Measurements from ENCODE around the gene NIBAN1. TPM values are rescaled to one million over a fixed set of nuclear protein-coding genes. Genes with fewer than 3 reads are reported as not detected.

Gene NIBAN1
- total RNA-seq, 2 donors from 2014 or later: 23.7 to 58.8 TPM

GRCh38 chr1:184943998-184944397 is 30.3 kb downstream of the NIBAN1 start:
- H3K27ac Mint-ChIP-seq: no peak overlapping the region
- no peaks in the 10 kb centered on the region for H3K27me3 Mint-ChIP-seq
- H3K4me1 Mint-ChIP-seq: peaks cover 38% of the 10 kb centered on the region
- ATAC-seq (replicated peaks): no peak
- peaks cover 44% of the 10 kb centered on the region for H3K36me3 Mint-ChIP-seq (ENCODE audit: low read depth)
- H3K9me3 Mint-ChIP-seq: no peaks in the 10 kb centered on the region
- H3K4me3 Mint-ChIP-seq: no peak overlapping the region

GRCh38 chr1:184941735-184942134 is 32.6 kb downstream of the NIBAN1 start:
- peaks cover 39% of the 10 kb centered on the region for H3K36me3 Mint-ChIP-seq (ENCODE audit: low read depth)
- peak overlapping the region; percentile 86 for H3K27ac Mint-ChIP-seq
- peak overlapping the region; percentile 60 for H3K4me3 Mint-ChIP-seq
- H3K9me3 Mint-ChIP-seq: no peaks in the 10 kb centered on the region
- peaks cover 33% of the 10 kb centered on the region for H3K4me1 Mint-ChIP-seq
- peak; percentile 94 for ATAC-seq (replicated peaks)
- no peaks in the 10 kb centered on the region for H3K27me3 Mint-ChIP-seq

GRCh38 chr1:184941410-184941733 is 32.9 kb downstream of the NIBAN1 start:
- H3K4me1 Mint-ChIP-seq: peaks cover 32% of the 10 kb centered on the region
- H3K4me3 Mint-ChIP-seq: peak overlapping the region; percentile 60
- H3K27ac Mint-ChIP-seq: peak overlapping the region; percentile 86
- H3K9me3 Mint-ChIP-seq: no peaks in the 10 kb centered on the region
- ATAC-seq (replicated peaks): no peak
- H3K27me3 Mint-ChIP-seq: no peaks in the 10 kb centered on the region
- peaks cover 37% of the 10 kb centered on the region for H3K36me3 Mint-ChIP-seq (ENCODE audit: low read depth)

GRCh38 chr1:184940694-184941409 is 33.5 kb downstream of the NIBAN1 start:
- peaks cover 34% of the 10 kb centered on the region for H3K36me3 Mint-ChIP-seq (ENCODE audit: low read depth)
- H3K4me1 Mint-ChIP-seq: peaks cover 27% of the 10 kb centered on the region
- H3K27me3 Mint-ChIP-seq: no peaks in the 10 kb centered on the region
- ATAC-seq (replicated peaks): no peak
- peak overlapping the region; percentile 86 for H3K27ac Mint-ChIP-seq
- H3K9me3 Mint-ChIP-seq: no peaks in the 10 kb centered on the region
- H3K4me3 Mint-ChIP-seq: peak overlapping the region; percentile 60

GRCh38 chr1:184940226-184940625 is 34.1 kb downstream of the NIBAN1 start:
- no peaks in the 10 kb centered on the region for H3K27me3 Mint-ChIP-seq
- peak overlapping the region; percentile 86 for H3K27ac Mint-ChIP-seq
- peaks cover 33% of the 10 kb centered on the region for H3K36me3 Mint-ChIP-seq (ENCODE audit: low read depth)
- peaks cover 23% of the 10 kb centered on the region for H3K4me1 Mint-ChIP-seq
- no peak overlapping the region for H3K4me3 Mint-ChIP-seq
- no peak for ATAC-seq (replicated peaks)
- H3K9me3 Mint-ChIP-seq: no peaks in the 10 kb centered on the region

- H3K36me3 Mint-ChIP-seq (ENCODE audit: low read depth): peaks cover 27% of the 10 kb centered on the region
- ATAC-seq (replicated peaks): no peak
These were observed 36.6 kb downstream of the NIBAN1 start for GRCh38 chr1:184937729-184938128.

GRCh38 chr1:184935920-184936798 is 38.1 kb downstream of the NIBAN1 start:
- H3K4me3 Mint-ChIP-seq: no peak overlapping the region
- H3K27me3 Mint-ChIP-seq: no peaks in the 10 kb centered on the region
- H3K9me3 Mint-ChIP-seq: no peaks in the 10 kb centered on the region
- ATAC-seq (replicated peaks): no peak
- peaks cover 18% of the 10 kb centered on the region for H3K36me3 Mint-ChIP-seq (ENCODE audit: low read depth)
- H3K4me1 Mint-ChIP-seq: peaks cover 13% of the 10 kb centered on the region
- peak overlapping the region; percentile 34 for H3K27ac Mint-ChIP-seq

More at GRCh38 chr1:184937729-184938128, 36.6 kb downstream of the NIBAN1 start:
- Mint-ChIP-seq H3K4me1 (peaks cover 19% of the 10 kb centered on the region), H3K9me3 (no peaks in the 10 kb centered on the region), H3K27me3 (no peaks in the 10 kb centered on the region), H3K27ac (peak overlapping the region; percentile 23), H3K4me3 (no peak overlapping the region)

GRCh38 chr1:184933944-184934343 is 40.4 kb downstream of the NIBAN1 start:
- no peak overlapping the region for H3K27ac Mint-ChIP-seq
- no peaks in the 10 kb centered on the region for H3K27me3 Mint-ChIP-seq
- H3K4me3 Mint-ChIP-seq: no peak overlapping the region
- peaks cover 14% of the 10 kb centered on the region for H3K4me1 Mint-ChIP-seq
- H3K36me3 Mint-ChIP-seq (ENCODE audit: low read depth): peaks cover 26% of the 10 kb centered on the region
- no peaks in the 10 kb centered on the region for H3K9me3 Mint-ChIP-seq
- ATAC-seq (replicated peaks): no peak

GRCh38 chr1:184932319-184932718 is 42.0 kb downstream of the NIBAN1 start:
- H3K27me3 Mint-ChIP-seq: no peaks in the 10 kb centered on the region
- peaks cover 14% of the 10 kb centered on the region for H3K4me1 Mint-ChIP-seq
- H3K9me3 Mint-ChIP-seq: no peaks in the 10 kb centered on the region
- peaks cover 26% of the 10 kb centered on the region for H3K36me3 Mint-ChIP-seq (ENCODE audit: low read depth)
- ATAC-seq (replicated peaks): no peak
- H3K4me3 Mint-ChIP-seq: no peak overlapping the region
- no peak overlapping the region for H3K27ac Mint-ChIP-seq

GRCh38 chr1:184931566-184931965 is 42.7 kb downstream of the NIBAN1 start:
- no peak for ATAC-seq (replicated peaks)

GRCh38 chr1:184930645-184931044 is 43.7 kb downstream of the NIBAN1 start:
- peaks cover 21% of the 10 kb centered on the region for H3K36me3 Mint-ChIP-seq (ENCODE audit: low read depth)
- peak; percentile 94 for ATAC-seq (replicated peaks)

More at GRCh38 chr1:184931566-184931965, 42.7 kb downstream of the NIBAN1 start:
- peaks cover 26% of the 10 kb centered on the region for H3K36me3 Mint-ChIP-seq (ENCODE audit: low read depth)
- H3K4me1 Mint-ChIP-seq: peaks cover 14% of the 10 kb centered on the region
- no peak overlapping the region for H3K4me3 Mint-ChIP-seq
- H3K9me3 Mint-ChIP-seq: no peaks in the 10 kb centered on the region
- H3K27ac Mint-ChIP-seq: no peak overlapping the region
- H3K27me3 Mint-ChIP-seq: no peaks in the 10 kb centered on the region

GRCh38 chr1:184930232-184930631 is 44.1 kb downstream of the NIBAN1 start:
- H3K27ac Mint-ChIP-seq: peak overlapping the region; percentile 45
- H3K27me3 Mint-ChIP-seq: no peaks in the 10 kb centered on the region
- H3K4me3 Mint-ChIP-seq: peak overlapping the region; percentile 33
- H3K4me1 Mint-ChIP-seq: peaks cover 14% of the 10 kb centered on the region
- ATAC-seq (replicated peaks): no peak
- no peaks in the 10 kb centered on the region for H3K9me3 Mint-ChIP-seq
- peaks cover 20% of the 10 kb centered on the region for H3K36me3 Mint-ChIP-seq (ENCODE audit: low read depth)

More at GRCh38 chr1:184930645-184931044, 43.7 kb downstream of the NIBAN1 start:
- H3K4me3 Mint-ChIP-seq: peak overlapping the region; percentile 33
- peaks cover 14% of the 10 kb centered on the region for H3K4me1 Mint-ChIP-seq
- peak overlapping the region; percentile 45 for H3K27ac Mint-ChIP-seq
- H3K27me3 Mint-ChIP-seq: no peaks in the 10 kb centered on the region
- H3K9me3 Mint-ChIP-seq: no peaks in the 10 kb centered on the region

- Mint-ChIP-seq H3K27ac (peak overlapping the region; percentile 45), H3K27me3 (no peaks in the 10 kb centered on the region), H3K4me3 (no peak overlapping the region), H3K4me1 (peaks cover 14% of the 10 kb centered on the region), H3K36me3 (ENCODE audit: low read depth) (peaks cover 20% of the 10 kb centered on the region), H3K9me3 (no peaks in the 10 kb centered on the region)
- no peak for ATAC-seq (replicated peaks)
These were observed 44.6 kb downstream of the NIBAN1 start for GRCh38 chr1:184929711-184930202.

GRCh38 chr1:184928394-184928793 is 45.9 kb downstream of the NIBAN1 start:
- ATAC-seq (replicated peaks): no peak
- Mint-ChIP-seq H3K9me3 (peaks cover 4% of the 10 kb centered on the region), H3K27ac (no peak overlapping the region), H3K4me1 (peaks cover 14% of the 10 kb centered on the region), H3K4me3 (no peak overlapping the region), H3K36me3 (ENCODE audit: low read depth) (peaks cover 8% of the 10 kb centered on the region), H3K27me3 (no peaks in the 10 kb centered on the region)

All from activated T-helper 17 cell treated with anti-CD3 and anti-CD28 coated beads, Interleukin-2, amount 50 U/mL, for 72 hours (primary cell).